Caco-2 (cell line): ENCODE results near the gene TNS4. TPM values are rescaled to one million over a fixed set of nuclear protein-coding genes. Genes with fewer than 3 reads are reported as not detected.

Experiments used
- Bru-seq: library from RNA; stranded (reverse); fragments of 400-500 nt; gene quantifications from one replicate; lab custom pipeline; 2021; lab: Mats Ljungman, UMichigan
- BruChase-seq, 2 experiments: library from RNA; stranded (reverse); fragments of 400-500 nt; gene quantifications; one replicate each; lab custom pipeline; 2021; lab: Mats Ljungman, UMichigan
- BruUV-seq: library from RNA; stranded (reverse); fragments of 400-500 nt; replicated peaks from 2 replicates; lab custom pipeline; 2021; lab: Mats Ljungman, UMichigan
- CTCF ChIA-PET: fragments of 300-600 bp; sonication (Branson Sonifier 250); formaldehyde crosslinking; loops from one replicate; lab custom pipeline; 2022; ENCODE audit warnings: antibody characterized with exemption; lab: Charles Lee
- POLR2A ChIA-PET: fragments of 300-600 bp; sonication (Branson Sonifier 250); formaldehyde crosslinking; loops from one replicate; lab custom pipeline; 2022; ENCODE audit warnings: antibody characterized with exemption; lab: Charles Lee
- DNase-seq, 2 experiments: peaks; one replicate each; pipeline versions ENCODE4 v3.0.0 to v3.0.0-alpha.2; 2020 to 2022
- H3K27me3 ChIP-seq: replicated peaks from 2 replicates; pipeline ENCODE4 v1.6.0; 2011; ENCODE audit warnings: low read length; ENCODE audit not compliant: control insufficient read depth, insufficient read depth
- H3K36me3 ChIP-seq: 2 replicates; pipeline ENCODE4 v1.5.1; 2011; ENCODE audit warnings: low read length; ENCODE audit not compliant: control insufficient read depth, insufficient read depth
- H3K4me1 ChIP-seq: fragments of 250-450 bp; sonication (Bioruptor Pico); 2 replicates; pipeline ENCODE4 v1.5.1; 2020; ENCODE audit warnings: mild to moderate bottlenecking
- H3K4me3 ChIP-seq: 2 replicates; pipeline ENCODE4 v1.5.1; 2011; ENCODE audit warnings: low read depth, mild to moderate bottlenecking, control low read depth, low read length
- H3K9me3 ChIP-seq: fragments of 250-450 bp; sonication (Bioruptor Pico); 2 replicates; pipeline ENCODE4 v1.5.1; 2020; ENCODE audit warnings: mild to moderate bottlenecking, moderate library complexity
- H3K27ac Mint-ChIP-seq: one replicate; pipeline ENCODE4 v1.8.0; 2022; ENCODE audit warnings: mixed read lengths; ENCODE audit not compliant: unreplicated experiment
- H3K27me3 Mint-ChIP-seq: one replicate; pipeline ENCODE4 v1.8.0; 2022; ENCODE audit warnings: mixed read lengths; ENCODE audit not compliant: insufficient read depth, unreplicated experiment
- H3K36me3 Mint-ChIP-seq: one replicate; pipeline ENCODE4 v1.8.0; 2022; ENCODE audit warnings: mild to moderate bottlenecking, mixed read lengths; ENCODE audit not compliant: insufficient read depth, unreplicated experiment
- H3K4me1 Mint-ChIP-seq: one replicate; pipeline ENCODE4 v1.8.0; 2022; ENCODE audit warnings: low read depth, mixed read lengths; ENCODE audit not compliant: unreplicated experiment
- H3K4me3 Mint-ChIP-seq: one replicate; pipeline ENCODE4 v1.8.0; 2022; ENCODE audit warnings: mild to moderate bottlenecking, moderate library complexity, mixed read lengths; ENCODE audit not compliant: unreplicated experiment
- H3K9me3 Mint-ChIP-seq: one replicate; pipeline ENCODE4 v1.8.0; 2022; ENCODE audit warnings: mixed read lengths; ENCODE audit not compliant: unreplicated experiment
- CTCF ChIP-seq, 2 experiments: fragments of 200-600 bp in 1 of 2; IDR thresholded peaks; 1 replicate in 1 of 2; 2 replicates in 1 of 2; pipeline versions ENCODE4 v1.5.1 to v1.8.0; 2011 to 2022; ENCODE audit warnings: antibody characterized with exemption in 1 of 2, control low read depth in 1 of 2, inconsistent platforms in 1 of 2, low read depth in 1 of 2, low read length in 1 of 2, mild to moderate bottlenecking in 1 of 2, moderate library complexity in 1 of 2; ENCODE audit not compliant: insufficient read depth in 1 of 2, severe bottlenecking in 1 of 2, unreplicated experiment in 1 of 2
- intact Hi-C: fragments of 100-400 bp; cut with micrococcal nuclease; formaldehyde crosslinking; loops from one replicate; pipeline ENCODE4 v1.10.0; 2022; ENCODE audit not compliant: unreplicated experiment
- long read RNA-seq: library from polyadenylated mRNA; stranded (forward); transcript quantifications from one replicate; pipeline ENCODE4 v2.0.0, GENCODE V29; 2022
- total RNA-seq: library from RNA; stranded (reverse); gene quantifications from 2 replicates; pipeline ENCODE4 v1.2.3, GENCODE V29; 2022

Gene TNS4, protein sequence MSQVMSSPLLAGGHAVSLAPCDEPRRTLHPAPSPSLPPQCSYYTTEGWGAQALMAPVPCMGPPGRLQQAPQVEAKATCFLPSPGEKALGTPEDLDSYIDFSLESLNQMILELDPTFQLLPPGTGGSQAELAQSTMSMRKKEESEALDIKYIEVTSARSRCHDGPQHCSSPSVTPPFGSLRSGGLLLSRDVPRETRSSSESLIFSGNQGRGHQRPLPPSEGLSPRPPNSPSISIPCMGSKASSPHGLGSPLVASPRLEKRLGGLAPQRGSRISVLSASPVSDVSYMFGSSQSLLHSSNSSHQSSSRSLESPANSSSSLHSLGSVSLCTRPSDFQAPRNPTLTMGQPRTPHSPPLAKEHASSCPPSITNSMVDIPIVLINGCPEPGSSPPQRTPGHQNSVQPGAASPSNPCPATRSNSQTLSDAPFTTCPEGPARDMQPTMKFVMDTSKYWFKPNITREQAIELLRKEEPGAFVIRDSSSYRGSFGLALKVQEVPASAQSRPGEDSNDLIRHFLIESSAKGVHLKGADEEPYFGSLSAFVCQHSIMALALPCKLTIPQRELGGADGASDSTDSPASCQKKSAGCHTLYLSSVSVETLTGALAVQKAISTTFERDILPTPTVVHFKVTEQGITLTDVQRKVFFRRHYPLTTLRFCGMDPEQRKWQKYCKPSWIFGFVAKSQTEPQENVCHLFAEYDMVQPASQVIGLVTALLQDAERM
- total RNA-seq (0.65 TPM in 1 of 2 replicates, not detected in the other), Bru-seq, nascent RNA (percentile 22 among the genes with signal in this experiment), BruChase-seq, experiment 1, labeled RNA remaining after a 2-hour chase (percentile 10 among the genes with signal in this experiment), BruChase-seq, experiment 2, labeled RNA remaining after a 6-hour chase (percentile 24 among the genes with signal in this experiment)
- long read RNA-seq = 0 reads

DNA sequence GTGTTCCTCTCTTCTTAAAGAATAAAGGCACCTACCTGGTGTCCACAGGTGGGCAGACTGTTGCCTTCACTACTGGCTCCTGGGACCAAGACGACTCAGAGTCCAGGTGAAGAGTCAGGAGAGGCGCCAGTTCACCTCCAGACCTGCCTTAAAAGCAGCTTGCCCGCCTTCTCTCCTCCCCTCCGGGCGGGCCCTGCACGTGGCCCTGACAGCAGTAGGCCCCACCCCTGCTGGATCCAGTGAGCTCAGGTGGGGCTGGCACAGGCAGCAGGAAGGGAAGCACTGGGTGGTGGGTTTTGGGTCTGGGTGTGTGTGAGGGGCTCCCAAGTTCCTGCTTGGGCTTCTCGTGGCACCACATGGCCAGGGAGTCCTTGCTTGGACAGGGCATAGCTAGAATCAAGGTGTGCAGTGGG, at the start of gene TNS4:
Gene TNS4, minus strand, starts transcription at position 125 of the 413 bp plus-strand sequence. CDS start 5,198 bp downstream, outside the sequence.
- DNase-seq = no peak
- no peaks in the 10 kb centered on the region for H3K27me3 Mint-ChIP-seq

GRCh38 chr17:40550608-40551007, 49.2 kb upstream of the TNS4 start:
- H3K4me3 ChIP-seq = no peak overlapping the region
- peaks cover 6% of the 10 kb centered on the region for H3K36me3 Mint-ChIP-seq
- no peak overlapping the region for H3K4me3 Mint-ChIP-seq
- intact Hi-C loops = no loop called here
- TF ChIP-seq CTCF (IDR thresholded peaks at IDR 0.05; ENCODE audit: insufficient read depth in 1 of 2, low read depth in 1 of 2, low read length in 1 of 2, severe bottlenecking in 1 of 2, unreplicated experiment in 1 of 2) = no peak
- peaks cover 53% of the 10 kb centered on the region for H3K4me1 ChIP-seq
- no TSS peak for BruUV-seq
- H3K9me3 ChIP-seq = no peaks in the 10 kb centered on the region
- no peaks in the 10 kb centered on the region for H3K27me3 ChIP-seq
- peaks cover 36% of the 10 kb centered on the region for H3K4me1 Mint-ChIP-seq
- no peaks in the 10 kb centered on the region for H3K36me3 ChIP-seq
- no peaks in the 10 kb centered on the region for H3K9me3 Mint-ChIP-seq
- H3K27ac Mint-ChIP-seq = peak overlapping the region; percentile 65
- ChIA-PET POLR2A (no interaction called here), CTCF (interaction anchor here (0.6 to 2.3 kb wide), 4 partner anchors 10 to 192 kb away, joined by 3 to 21 read pairs (median 7); no protein-coding TSS in a partner anchor)
- no peaks in the 10 kb centered on the region for H3K27me3 Mint-ChIP-seq
- peak in 1 of 2 experiments; percentile 14 for DNase-seq

More for the DNA sequence above, at the start of gene TNS4:
- H3K9me3 ChIP-seq = no peaks in the 10 kb centered on the region
- Mint-ChIP-seq H3K36me3 (no peaks in the 10 kb centered on the region), H3K4me1 (peaks cover 6% of the 10 kb centered on the region), H3K27ac (no peak within 1 kb of the TSS), H3K4me3 (peak within 1 kb of the TSS; percentile 15), H3K9me3 (no peaks in the 10 kb centered on the region)
- intact Hi-C loops = no loop called here
- no TSS peak for BruUV-seq
- ChIA-PET CTCF (no interaction called here), POLR2A (no interaction called here)
- no peaks in the 10 kb centered on the region for H3K27me3 ChIP-seq
- peaks cover 5% of the 10 kb centered on the region; the same call in 1 of the 2 replicates for H3K4me1 ChIP-seq
- H3K36me3 ChIP-seq = no peaks in the 10 kb centered on the region
- no peak within 1 kb of the TSS for H3K4me3 ChIP-seq
- no peak for TF ChIP-seq CTCF (IDR thresholded peaks at IDR 0.05; ENCODE audit: insufficient read depth in 1 of 2, low read depth in 1 of 2, low read length in 1 of 2, severe bottlenecking in 1 of 2, unreplicated experiment in 1 of 2)
